DOHH2 (cell line): ENCODE results near the gene DLGAP3.

Source experiments
- CTCF ChIP-seq: fragments of 200-600 bp; sonication (generic); IDR thresholded peaks from one replicate; pipeline ENCODE4 v1.5.1; 2014; ENCODE audit warnings: antibody characterized with exemption, mild to moderate bottlenecking, low read depth, low read length; ENCODE audit not compliant: poor library complexity, severe bottlenecking
- EZH2phosphoT487 ChIP-seq: fragments of 200-600 bp; sonication (generic); IDR thresholded peaks from 2 replicates; pipeline ENCODE4 v1.6.1; 2017; ENCODE audit warnings: borderline replicate concordance, mild to moderate bottlenecking, antibody characterized with exemption, low read length, moderate library complexity, mixed read lengths

- no peak for TF ChIP-seq CTCF
- no peak for TF ChIP-seq EZH2phosphoT487
Measured at GRCh38 chr1:34871443-34872132, 57.9 kb downstream of the DLGAP3 start.
